IPS DF 19.7 (cell line): ENCODE data around the gene ASPM.
"Not testable (repeated sequence)": the region's sequence is repeated elsewhere in the genome, so short reads cannot be mapped to it uniquely, and the experiment has no call there.

ENCODE experiments used
- DNase-seq: peaks from one replicate; pipeline ENCODE4 v3.0.0-alpha.2; 2013; ENCODE audit warnings: low read depth, low spot score

ASPM gene

GRCh38 chr1:197145446-197146024 is 934 bp downstream of the ASPM start:
- no peak for DNase-seq

- no peak for DNase-seq
Observed at GRCh38 chr1:197144570-197145325, 1.7 kb downstream of the ASPM start.

- no peak for DNase-seq
Observed at GRCh38 chr1:197143276-197143675, 3.2 kb downstream of the ASPM start.

- no peak for DNase-seq
Observed at GRCh38 chr1:197141575-197141974, 4.9 kb downstream of the ASPM start.

GRCh38 chr1:197140121-197140520 is 6.3 kb downstream of the ASPM start:
- no peak for DNase-seq

GRCh38 chr1:197139169-197139568 is 7.3 kb downstream of the ASPM start:
- DNase-seq, result no peak

GRCh38 chr1:197137322-197137721 is 9.1 kb downstream of the ASPM start:
- DNase-seq, result no peak

GRCh38 chr1:197130677-197131304 is 15.7 kb downstream of the ASPM start:
- no peak for DNase-seq

- no peak for DNase-seq
Observed at GRCh38 chr1:197129698-197130097, 16.8 kb downstream of the ASPM start.

- no peak for DNase-seq
Observed at GRCh38 chr1:197127246-197127912, 19.1 kb downstream of the ASPM start.

GRCh38 chr1:197126691-197127090 is 19.8 kb downstream of the ASPM start:
- DNase-seq, result no peak

GRCh38 chr1:197124376-197124775 is 22.1 kb downstream of the ASPM start:
- DNase-seq, result no peak

- DNase-seq, result no peak
Observed at GRCh38 chr1:197116156-197116555, 30.3 kb downstream of the ASPM start.

GRCh38 chr1:197106869-197107268 is 39.6 kb downstream of the ASPM start:
- DNase-seq, result no peak

- no peak for DNase-seq
Observed at GRCh38 chr1:197103300-197103699, 43.2 kb downstream of the ASPM start.

- no peak for DNase-seq
Observed at GRCh38 chr1:197101978-197102377, 44.5 kb downstream of the ASPM start.

- DNase-seq, result no peak
Observed at GRCh38 chr1:197100677-197101076, 45.8 kb downstream of the ASPM start.

- DNase-seq, result no peak
Observed at GRCh38 chr1:197099444-197099843, 47.0 kb downstream of the ASPM start.

GRCh38 chr1:197096971-197097370 is 49.5 kb downstream of the ASPM start:
- DNase-seq, result not testable (repeated sequence)

- DNase-seq, result no peak
Observed at GRCh38 chr1:197096137-197096536, 50.3 kb downstream of the ASPM start.

- no peak for DNase-seq
Observed at GRCh38 chr1:197093226-197093885, 53.1 kb downstream of the ASPM start.

GRCh38 chr1:197092491-197093023 is 53.9 kb downstream of the ASPM start:
- DNase-seq, result no peak
